Embryonic facial prominence (tissue), 1 donor: ENCODE measurements around the gene CDK5.
"Not testable (repeated sequence)": the region's sequence is repeated elsewhere in the genome, so short reads cannot be mapped to it uniquely, and the experiment has no call there.

ENCODE experiments used
- DNase-seq: peaks from one replicate; pipeline ENCODE4 v3.0.0-alpha.2; 2016; ENCODE audit errors: extremely low spot score

CDK5 gene

GRCh38 chr7:151013733-151014497 lies 43.8 kb downstream of the CDK5 start:
- DNase-seq: peak; percentile 81

DNA sequence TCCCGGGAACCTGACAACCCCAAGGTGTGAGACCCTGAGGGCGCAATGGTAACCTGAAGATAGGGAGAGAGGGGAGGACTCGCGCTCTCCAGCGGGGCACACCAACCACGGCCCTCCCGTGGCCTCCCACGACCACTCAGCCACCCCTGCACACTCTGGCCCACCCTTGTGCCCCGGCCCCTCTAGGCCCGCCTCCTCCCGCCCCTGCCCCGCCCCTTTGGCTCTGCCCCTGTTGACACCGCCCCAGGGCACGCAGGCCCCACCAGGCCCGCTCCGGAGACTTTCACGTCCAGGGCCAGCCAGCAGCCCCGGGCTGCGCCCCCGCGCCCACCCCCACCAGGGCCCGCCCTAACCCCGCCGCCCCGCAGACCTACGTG lies 44.4 kb downstream of the CDK5 start:
- no peak for DNase-seq

DNA sequence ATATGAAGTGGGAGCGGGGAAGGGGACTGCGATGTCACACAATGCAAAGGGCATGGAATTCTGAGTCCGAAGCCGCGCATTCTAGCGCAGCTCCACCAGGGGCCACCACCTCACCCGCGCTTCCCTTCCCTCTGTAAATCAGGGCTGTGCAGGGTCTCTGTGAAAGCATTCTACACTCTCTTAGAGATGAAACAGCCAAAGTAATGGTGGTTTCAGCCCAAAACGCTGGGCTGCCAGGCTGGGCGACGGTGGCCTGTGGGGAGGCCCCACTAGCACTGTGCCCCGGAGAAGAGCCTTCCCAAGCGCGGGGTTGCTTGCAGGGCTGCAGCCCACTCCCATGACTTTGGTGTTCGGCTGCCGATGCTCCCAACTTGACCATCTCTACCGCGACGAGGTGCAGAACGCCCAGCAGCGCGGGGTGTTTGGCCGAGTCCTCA lies 44.8 kb downstream of the CDK5 start:
- DNase-seq: no peak

- DNase-seq: no peak
Observed at GRCh38 chr7:151012031-151012692, 45.5 kb downstream of the CDK5 start.

GRCh38 chr7:151011616-151012015 lies 46.1 kb downstream of the CDK5 start:
- not testable (repeated sequence) for DNase-seq

DNA sequence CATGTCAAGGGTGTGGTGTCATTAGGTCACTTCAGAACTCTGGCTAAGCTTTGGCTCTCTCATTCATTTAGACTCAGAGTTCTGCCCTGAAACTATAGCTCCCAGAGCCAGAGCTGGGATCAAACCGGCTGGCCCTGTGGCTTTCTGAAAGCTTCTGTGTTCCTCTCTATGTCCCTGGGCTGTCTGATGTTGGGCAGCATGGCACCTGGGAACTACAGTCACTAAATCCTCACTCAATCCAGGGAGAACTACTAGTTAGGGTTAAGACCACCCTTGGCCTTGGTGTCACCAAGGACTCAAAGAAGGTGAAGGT lies 46.6 kb downstream of the CDK5 start:
- DNase-seq: no peak

GRCh38 chr7:151010307-151011096 lies 47.2 kb downstream of the CDK5 start:
- DNase-seq: no peak

DNA sequence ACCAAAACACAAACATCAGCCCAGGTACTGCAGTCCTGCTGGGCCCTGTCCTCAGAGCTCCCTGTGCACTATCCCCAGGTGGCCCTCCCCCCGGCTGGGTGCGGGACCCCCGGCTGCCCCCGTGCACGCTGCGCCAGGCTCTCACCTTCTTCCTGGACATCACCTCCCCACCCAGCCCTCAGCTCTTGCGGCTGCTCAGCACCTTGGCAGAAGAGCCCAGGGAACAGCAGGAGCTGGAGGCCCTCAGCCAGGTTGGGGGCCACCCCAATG lies 47.7 kb downstream of the CDK5 start:
- DNase-seq: no peak

DNA sequence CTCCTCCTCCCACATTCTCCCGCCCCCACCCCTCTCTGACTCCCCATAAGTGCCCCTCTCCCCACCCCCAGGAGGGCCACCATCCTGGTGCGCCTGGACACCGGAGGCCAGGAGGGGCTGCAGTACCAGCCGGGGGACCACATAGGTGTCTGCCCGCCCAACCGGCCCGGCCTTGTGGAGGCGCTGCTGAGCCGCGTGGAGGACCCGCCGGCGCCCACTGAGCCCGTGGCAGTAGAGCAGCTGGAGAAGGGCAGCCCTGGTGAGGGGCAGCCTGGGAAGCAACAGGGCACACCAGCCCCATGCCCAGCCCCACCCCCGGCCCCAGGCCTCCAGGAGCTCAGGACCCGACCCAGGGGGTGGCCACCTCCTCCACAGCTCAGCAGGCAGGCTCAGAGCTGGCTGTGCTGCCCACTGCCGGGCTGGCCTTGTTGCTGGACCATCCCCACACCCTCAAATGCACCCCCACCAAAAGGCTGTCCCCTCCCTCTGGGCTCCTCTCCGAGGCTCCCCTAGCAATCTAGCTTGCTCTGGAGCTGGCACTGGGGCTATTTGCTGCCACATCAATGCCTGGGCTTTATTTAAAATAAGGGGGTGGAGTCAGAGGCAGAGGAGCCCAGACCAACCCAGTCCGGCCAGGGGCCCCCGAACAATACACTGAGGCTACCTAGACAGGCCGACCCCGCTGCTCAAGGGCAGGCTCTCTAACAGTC lies 48.2 kb downstream of the CDK5 start:
- DNase-seq: no peak

DNA sequence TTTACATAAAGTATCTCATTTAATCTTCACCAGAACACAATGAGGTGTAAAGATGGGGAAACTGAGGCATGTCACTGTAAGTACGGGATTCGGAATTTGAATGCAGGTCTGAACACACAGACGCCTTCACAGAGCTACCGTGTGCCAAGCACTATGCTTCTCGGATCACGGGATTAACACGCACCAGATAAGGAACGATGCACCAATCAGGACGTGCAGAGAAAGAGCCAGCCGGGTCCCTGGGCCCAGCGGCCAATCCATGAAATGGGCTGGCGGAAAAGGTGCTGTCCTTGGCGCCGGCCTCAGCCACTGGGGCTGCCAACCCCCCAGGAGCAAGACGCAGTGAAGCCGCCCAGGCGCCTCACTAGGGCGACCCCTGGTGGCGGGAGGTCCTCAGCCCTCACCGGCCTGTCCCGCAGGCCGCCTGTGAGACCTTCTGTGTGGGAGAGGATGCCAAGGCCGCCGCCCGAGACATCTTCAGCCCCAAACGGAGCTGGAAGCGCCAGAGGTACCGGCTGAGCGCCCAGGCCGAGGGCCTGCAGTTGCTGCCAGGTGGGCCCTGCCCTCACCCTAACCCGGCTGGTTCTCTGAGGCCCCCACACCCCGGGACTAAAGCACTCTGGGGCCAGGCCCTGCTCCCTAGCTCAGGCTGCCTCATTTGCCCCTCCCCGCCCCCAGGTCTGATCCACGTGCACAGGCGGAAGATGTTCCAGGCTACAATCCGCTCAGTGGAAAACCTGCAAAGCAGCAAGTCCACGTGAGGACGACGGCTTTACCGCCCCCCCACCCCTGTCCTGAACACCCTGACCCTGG lies 49.0 kb downstream of the CDK5 start:
- DNase-seq: no peak

- DNase-seq: no peak
Observed at GRCh38 chr7:151008143-151008510, 49.6 kb downstream of the CDK5 start.

DNA sequence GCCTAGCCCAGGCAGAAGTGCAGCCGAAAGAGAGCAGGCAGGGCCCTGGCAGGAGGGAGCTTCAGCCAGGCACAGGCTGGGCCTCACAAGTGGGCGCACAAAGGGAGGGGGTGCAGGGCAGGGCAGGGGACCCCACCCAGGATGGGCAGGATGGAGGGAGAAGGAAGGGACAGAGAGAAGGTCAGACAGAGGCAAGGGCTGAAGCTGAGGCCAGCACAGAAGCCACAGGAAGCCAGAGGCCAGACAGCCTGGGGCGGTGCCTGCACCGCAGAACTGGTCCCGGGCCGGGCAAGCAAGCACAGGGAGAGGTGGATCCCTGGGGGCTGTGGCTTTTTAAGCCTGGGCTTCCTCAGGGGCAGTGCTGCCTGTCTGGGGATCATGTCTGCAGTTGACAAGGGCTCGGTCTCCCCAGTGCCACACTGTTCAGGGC lies 50.2 kb downstream of the CDK5 start:
- DNase-seq: no peak

GRCh38 chr7:151006590-151007300 lies 51.0 kb downstream of the CDK5 start:
- no peak for DNase-seq

GRCh38 chr7:151005566-151005965 lies 52.1 kb downstream of the CDK5 start:
- no peak for DNase-seq
